HepG2 (cell line): ENCODE measurements around the gene LIM2. TPM values are rescaled to one million over a fixed set of nuclear protein-coding genes. Genes with fewer than 3 reads are reported as not detected.

ENCODE experiments used
- AHR ChIP-seq: IDR thresholded peaks from 2 replicates; pipeline ENCODE4 v1.6.1; 2018; ENCODE audit warnings: missing genetic modification reagents, missing compliant biosample characterization
- CBX1 ChIP-seq: IDR thresholded peaks from one replicate; pipeline ENCODE4 v1.6.1; 2016; ENCODE audit warnings: antibody characterized with exemption, low read depth
- CC2D1A ChIP-seq: sonication (generic); formaldehyde crosslinking; IDR thresholded peaks from 2 replicates; pipeline ENCODE4 v1.8.1; 2023; ENCODE audit warnings: mild to moderate bottlenecking, missing genetic modification reagents
- ELF3 ChIP-seq: IDR thresholded peaks from 2 replicates; pipeline ENCODE4 v1.6.1; 2016; ENCODE audit warnings: missing genetic modification reagents, missing compliant biosample characterization
- ELK4 ChIP-seq: sonication (generic); formaldehyde crosslinking; IDR thresholded peaks from 2 replicates; pipeline ENCODE4 v1.9.0; 2021; ENCODE audit warnings: missing genetic modification reagents, borderline replicate concordance
- IRF1 ChIP-seq: sonication (generic); formaldehyde crosslinking; IDR thresholded peaks from 2 replicates; pipeline ENCODE4 v1.4.0; 2020; ENCODE audit warnings: low read depth, mild to moderate bottlenecking, missing genetic modification reagents
- PLRG1 ChIP-seq: fragments of 450-650 bp; conservative IDR thresholded peaks from 2 replicates; pipeline ENCODE4 v1.6.1; 2016
- RNF219 ChIP-seq: sonication (generic); formaldehyde crosslinking; IDR thresholded peaks from 2 replicates; pipeline ENCODE4 v1.5.0; 2020; ENCODE audit warnings: mild to moderate bottlenecking, missing genetic modification reagents
- TOE1 ChIP-seq: sonication (generic); formaldehyde crosslinking; IDR thresholded peaks from 2 replicates; pipeline ENCODE4 v1.4.0; 2020; ENCODE audit warnings: mild to moderate bottlenecking, missing genetic modification reagents
- ZBTB7A ChIP-seq: sonication (generic); formaldehyde crosslinking; IDR thresholded peaks from 2 replicates; pipeline ENCODE4 v1.8.0; 2022; ENCODE audit warnings: mild to moderate bottlenecking, missing genetic modification reagents
- ZC3H13 ChIP-seq: sonication (generic); formaldehyde crosslinking; IDR thresholded peaks from 2 replicates; pipeline ENCODE4 v1.8.1; 2023; ENCODE audit warnings: mild to moderate bottlenecking, missing genetic modification reagents, moderate library complexity
- ZNF660 ChIP-seq: sonication (generic); formaldehyde crosslinking; IDR thresholded peaks from 2 replicates; pipeline ENCODE4 v1.5.1; 2020; ENCODE audit warnings: mild to moderate bottlenecking, low read depth, missing genetic modification reagents, borderline replicate concordance
- ZNF839 ChIP-seq: sonication (generic); formaldehyde crosslinking; IDR thresholded peaks from 2 replicates; pipeline ENCODE4 v1.4.0; 2020; ENCODE audit warnings: missing genetic modification reagents, mild to moderate bottlenecking, borderline replicate concordance
- ZSCAN9 ChIP-seq: IDR thresholded peaks from 2 replicates; pipeline ENCODE4 v1.6.1; 2016; ENCODE audit warnings: borderline replicate concordance
- polyA plus RNA-seq, 8 experiments: library from polyadenylated mRNA; depleted of rRNA in 3 of 8; stranded (reverse) in 7 of 8; unstranded in 1 of 8; fragments of >200 nt; fragmentation: Illumina TruSeq in 4 of 8; extraction: Trizol in 4 of 8; gene quantifications; 2 replicates each; pipeline versions ENCODE4 v1.2.1 to v1.2.3, GENCODE V29; 2011 to 2016; ENCODE audit warnings: low read depth in 4 of 8, missing spikeins in 1 of 8, mixed read lengths in 1 of 8; ENCODE audit not compliant: insufficient read depth in 1 of 8
- total RNA-seq, 5 experiments: library from RNA; depleted of rRNA; stranded (reverse); fragments of >200 nt; fragmentation: Illumina TruSeq; extraction: Trizol; gene quantifications; 2 replicates each; pipeline ENCODE4 v1.2.3, GENCODE V29; 2016; ENCODE audit warnings: low read depth in 1 of 5
- TF ChIP-seq, protein P1 (sequence below): sonication (generic); formaldehyde crosslinking; IDR thresholded peaks from 2 replicates; pipeline ENCODE4 v1.4.0; 2020; ENCODE audit warnings: mild to moderate bottlenecking, missing genetic modification reagents
- TF ChIP-seq, protein P2 (sequence below): sonication (generic); formaldehyde crosslinking; IDR thresholded peaks from 2 replicates; pipeline ENCODE4 v1.8.1; 2022; ENCODE audit warnings: mild to moderate bottlenecking, missing genetic modification reagents

LIM2 gene
- total and polyA plus RNA-seq, 2 of the 13 experiments (the other 11 are each of a cell fraction or from before 2014, with no cell fraction given) = 1.3 TPM; not detected in 1

DNA sequence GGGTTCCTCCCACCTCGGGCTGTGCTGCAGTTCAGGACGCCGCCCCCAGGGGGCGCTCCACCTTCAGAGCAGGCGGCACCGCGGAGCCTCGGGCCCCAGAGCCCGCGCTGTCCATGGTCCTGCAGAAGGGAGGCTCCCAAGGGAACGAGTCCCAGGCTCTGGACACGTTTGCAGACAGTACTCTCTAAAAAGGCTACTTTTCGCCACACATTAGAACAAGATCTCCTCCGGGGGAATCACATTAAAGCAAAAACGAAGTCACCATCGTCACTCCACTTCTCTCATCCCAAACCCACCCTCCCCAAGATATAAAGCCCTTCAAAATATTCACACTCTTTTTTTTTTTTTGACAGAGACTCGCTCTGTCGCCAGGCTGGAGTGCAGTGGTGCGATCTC is 34.3 kb upstream of the LIM2 start (continued):
- TF ChIP-seq, protein P1, sequence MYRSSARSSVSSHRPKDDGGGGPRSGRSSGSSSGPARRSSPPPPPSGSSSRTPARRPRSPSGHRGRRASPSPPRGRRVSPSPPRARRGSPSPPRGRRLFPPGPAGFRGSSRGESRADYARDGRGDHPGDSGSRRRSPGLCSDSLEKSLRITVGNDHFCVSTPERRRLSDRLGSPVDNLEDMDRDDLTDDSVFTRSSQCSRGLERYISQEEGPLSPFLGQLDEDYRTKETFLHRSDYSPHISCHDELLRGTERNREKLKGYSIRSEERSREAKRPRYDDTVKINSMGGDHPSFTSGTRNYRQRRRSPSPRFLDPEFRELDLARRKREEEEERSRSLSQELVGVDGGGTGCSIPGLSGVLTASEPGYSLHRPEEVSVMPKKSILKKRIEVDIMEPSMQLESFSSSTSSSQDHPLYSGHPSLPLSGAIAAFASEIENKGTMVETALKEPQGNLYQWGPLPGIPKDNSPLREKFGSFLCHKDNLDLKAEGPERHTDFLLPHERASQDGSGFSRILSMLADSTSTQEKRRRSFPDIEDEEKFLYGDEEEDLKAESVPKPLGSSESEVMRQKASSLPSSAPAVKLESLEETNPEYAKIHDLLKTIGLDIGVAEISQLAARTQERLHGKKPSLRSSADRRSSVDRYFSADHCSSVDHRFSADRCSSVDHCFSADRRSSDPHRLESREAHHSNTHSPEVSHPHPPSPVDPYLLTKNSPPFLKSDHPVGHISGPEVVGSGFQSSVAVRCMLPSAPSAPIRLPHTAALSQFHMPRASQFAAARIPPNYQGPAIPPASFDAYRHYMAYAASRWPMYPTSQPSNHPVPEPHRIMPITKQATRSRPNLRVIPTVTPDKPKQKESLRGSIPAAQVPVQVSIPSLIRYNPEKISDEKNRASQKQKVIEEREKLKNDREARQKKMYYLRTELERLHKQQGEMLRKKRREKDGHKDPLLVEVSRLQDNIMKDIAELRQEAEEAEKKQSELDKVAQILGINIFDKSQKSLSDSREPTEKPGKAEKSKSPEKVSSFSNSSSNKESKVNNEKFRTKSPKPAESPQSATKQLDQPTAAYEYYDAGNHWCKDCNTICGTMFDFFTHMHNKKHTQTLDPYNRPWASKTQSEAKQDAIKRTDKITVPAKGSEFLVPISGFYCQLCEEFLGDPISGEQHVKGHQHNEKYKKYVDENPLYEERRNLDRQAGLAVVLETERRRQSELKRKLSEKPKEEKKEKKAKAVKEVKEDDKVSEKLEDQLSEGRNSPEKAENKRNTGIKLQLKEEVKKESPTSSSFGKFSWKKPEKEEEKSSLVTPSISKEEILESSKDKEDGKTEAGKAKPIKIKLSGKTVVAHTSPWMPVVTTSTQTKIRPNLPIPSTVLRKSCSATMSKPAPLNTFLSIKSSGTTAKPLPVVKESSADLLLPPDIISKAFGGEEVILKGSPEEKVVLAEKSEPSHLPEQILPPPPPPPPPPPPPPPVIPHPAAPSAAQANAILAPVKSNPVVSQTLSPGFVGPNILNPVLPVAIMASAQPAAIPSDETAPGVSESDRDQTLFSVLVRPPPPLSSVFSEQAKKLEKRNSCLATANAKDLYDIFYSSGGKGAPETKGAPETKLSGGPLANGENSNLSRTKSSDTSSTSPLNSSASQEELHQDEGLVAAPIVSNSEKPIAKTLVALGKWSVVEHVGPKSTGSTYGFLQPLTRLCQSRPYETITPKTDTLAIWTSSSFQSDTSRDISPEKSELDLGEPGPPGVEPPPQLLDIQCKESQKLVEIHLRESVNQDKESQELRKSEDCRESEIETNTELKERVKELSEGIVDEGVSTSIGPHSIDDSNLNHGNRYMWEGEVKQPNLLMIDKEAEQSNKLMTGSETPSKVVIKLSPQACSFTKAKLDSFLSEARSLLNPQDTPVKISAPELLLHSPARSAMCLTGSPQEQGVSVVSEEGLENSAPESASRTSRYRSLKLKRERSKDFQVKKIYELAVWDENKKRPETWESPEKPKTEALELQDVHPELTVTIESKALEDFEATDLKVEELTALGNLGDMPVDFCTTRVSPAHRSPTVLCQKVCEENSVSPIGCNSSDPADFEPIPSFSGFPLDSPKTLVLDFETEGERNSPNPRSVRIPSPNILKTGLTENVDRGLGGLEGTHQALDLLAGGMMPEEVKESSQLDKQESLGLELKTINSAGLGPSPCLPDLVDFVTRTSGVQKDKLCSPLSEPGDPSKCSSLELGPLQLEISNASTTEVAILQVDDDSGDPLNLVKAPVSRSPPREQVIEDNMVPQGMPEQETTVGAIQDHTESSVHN (CRISPR knock-in tag) = peak; percentile 41; the same call in 1 of the 2 replicates
- TF ChIP-seq ELK4 (no peak), AHR (CRISPR knock-in tag) (peak; percentile 99), ZNF839 (CRISPR knock-in tag) (peak; percentile 68; the same call in 1 of the 2 replicates), ZC3H13 (CRISPR knock-in tag) (peak; percentile 72; the same call in 1 of the 2 replicates), TOE1 (peak; percentile 78; the same call in 1 of the 2 replicates), RNF219 (CRISPR knock-in tag) (peak; percentile 48; the same call in 1 of the 2 replicates), ZSCAN9 (CRISPR knock-in tag) (peak; percentile 100), ZBTB7A (CRISPR knock-in tag) (peak; percentile 60; the same call in 1 of the 2 replicates), PLRG1 (no peak), ELF3 (CRISPR knock-in tag) (peak; percentile 89), CBX1 (no peak), ZNF660 (CRISPR knock-in tag) (0 out of 2 replicates have a peak, but pooled peaks have one; percentile 61), CC2D1A (CRISPR knock-in tag) (0 out of 2 replicates have a peak, but pooled peaks have one; percentile 81), IRF1 (CRISPR knock-in tag) (no peak)
- TF ChIP-seq, protein P2, sequence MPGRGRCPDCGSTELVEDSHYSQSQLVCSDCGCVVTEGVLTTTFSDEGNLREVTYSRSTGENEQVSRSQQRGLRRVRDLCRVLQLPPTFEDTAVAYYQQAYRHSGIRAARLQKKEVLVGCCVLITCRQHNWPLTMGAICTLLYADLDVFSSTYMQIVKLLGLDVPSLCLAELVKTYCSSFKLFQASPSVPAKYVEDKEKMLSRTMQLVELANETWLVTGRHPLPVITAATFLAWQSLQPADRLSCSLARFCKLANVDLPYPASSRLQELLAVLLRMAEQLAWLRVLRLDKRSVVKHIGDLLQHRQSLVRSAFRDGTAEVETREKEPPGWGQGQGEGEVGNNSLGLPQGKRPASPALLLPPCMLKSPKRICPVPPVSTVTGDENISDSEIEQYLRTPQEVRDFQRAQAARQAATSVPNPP = no peak; the same call in 1 of the 2 replicates
